Mesothelial cell of epicardium (in vitro differentiated cells): ENCODE results near the gene PCA3. TPM values are rescaled to one million over a fixed set of nuclear protein-coding genes. Genes with fewer than 3 reads are reported as not detected.

Source experiments
- DNase-seq, 2 experiments: peaks; one replicate each; pipeline ENCODE4 v3.0.0; 2021; ENCODE audit warnings: low spot score in 2 of 2; ENCODE audit not compliant: unreplicated experiment in 2 of 2
- H3K27ac Mint-ChIP-seq: 2 replicates; pipeline ENCODE4 v1.8.0; 2021; ENCODE audit warnings: mixed read lengths
- H3K27me3 Mint-ChIP-seq: 2 replicates; pipeline ENCODE4 v1.8.0; 2021; ENCODE audit warnings: low read depth, mixed read lengths
- H3K36me3 Mint-ChIP-seq: 2 replicates; pipeline ENCODE4 v1.8.0; 2021; ENCODE audit warnings: mixed read lengths
- H3K4me1 Mint-ChIP-seq: 2 replicates; pipeline ENCODE4 v1.8.0; 2021; ENCODE audit warnings: mixed read lengths
- H3K4me3 Mint-ChIP-seq: 2 replicates; pipeline ENCODE4 v1.8.0; 2021; ENCODE audit warnings: mild to moderate bottlenecking, moderate library complexity, mixed read lengths
- H3K9me3 Mint-ChIP-seq: 2 replicates; pipeline ENCODE4 v1.8.0; 2021; ENCODE audit warnings: mixed read lengths
- total RNA-seq: library from RNA; stranded (reverse); gene quantifications from 3 replicates; pipeline ENCODE4 v1.2.1, GENCODE V29; 2021
- TF ChIP-seq, protein P1 (sequence below): fragments of 200-600 bp; sonication (generic); IDR thresholded peaks from one replicate; pipeline ENCODE4 v1.5.0; 2021; ENCODE audit warnings: antibody characterized with exemption; ENCODE audit not compliant: unreplicated experiment

Gene PCA3
- total RNA-seq, 1 donor from 2014 or later: not detected

- Mint-ChIP-seq H3K27ac (peak overlapping the region; percentile 50), H3K4me3 (no peak overlapping the region), H3K27me3 (no peaks in the 10 kb centered on the region), H3K36me3 (no peaks in the 10 kb centered on the region), H3K4me1 (peaks cover 12% of the 10 kb centered on the region), H3K9me3 (no peaks in the 10 kb centered on the region)
- DNase-seq: no peak
- TF ChIP-seq, protein P1, sequence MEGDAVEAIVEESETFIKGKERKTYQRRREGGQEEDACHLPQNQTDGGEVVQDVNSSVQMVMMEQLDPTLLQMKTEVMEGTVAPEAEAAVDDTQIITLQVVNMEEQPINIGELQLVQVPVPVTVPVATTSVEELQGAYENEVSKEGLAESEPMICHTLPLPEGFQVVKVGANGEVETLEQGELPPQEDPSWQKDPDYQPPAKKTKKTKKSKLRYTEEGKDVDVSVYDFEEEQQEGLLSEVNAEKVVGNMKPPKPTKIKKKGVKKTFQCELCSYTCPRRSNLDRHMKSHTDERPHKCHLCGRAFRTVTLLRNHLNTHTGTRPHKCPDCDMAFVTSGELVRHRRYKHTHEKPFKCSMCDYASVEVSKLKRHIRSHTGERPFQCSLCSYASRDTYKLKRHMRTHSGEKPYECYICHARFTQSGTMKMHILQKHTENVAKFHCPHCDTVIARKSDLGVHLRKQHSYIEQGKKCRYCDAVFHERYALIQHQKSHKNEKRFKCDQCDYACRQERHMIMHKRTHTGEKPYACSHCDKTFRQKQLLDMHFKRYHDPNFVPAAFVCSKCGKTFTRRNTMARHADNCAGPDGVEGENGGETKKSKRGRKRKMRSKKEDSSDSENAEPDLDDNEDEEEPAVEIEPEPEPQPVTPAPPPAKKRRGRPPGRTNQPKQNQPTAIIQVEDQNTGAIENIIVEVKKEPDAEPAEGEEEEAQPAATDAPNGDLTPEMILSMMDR: no peak
Measured at GRCh38 chr9:76772686-76773445, 8.6 kb downstream of the PCA3 start.

DNA sequence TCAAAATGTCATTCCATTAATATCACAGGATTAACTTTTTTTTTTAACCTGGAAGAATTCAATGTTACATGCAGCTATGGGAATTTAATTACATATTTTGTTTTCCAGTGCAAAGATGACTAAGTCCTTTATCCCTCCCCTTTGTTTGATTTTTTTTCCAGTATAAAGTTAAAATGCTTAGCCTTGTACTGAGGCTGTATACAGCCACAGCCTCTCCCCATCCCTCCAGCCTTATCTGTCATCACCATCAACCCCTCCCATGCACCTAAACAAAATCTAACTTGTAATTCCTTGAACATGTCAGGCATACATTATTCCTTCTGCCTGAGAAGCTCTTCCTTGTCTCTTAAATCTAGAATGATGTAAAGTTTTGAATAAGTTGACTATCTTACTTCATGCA lies 20.6 kb downstream of the PCA3 start:
- Mint-ChIP-seq H3K27me3 (peaks cover 2% of the 10 kb centered on the region), H3K9me3 (no peaks in the 10 kb centered on the region), H3K4me3 (no peak overlapping the region), H3K27ac (no peak overlapping the region), H3K4me1 (peaks cover 3% of the 10 kb centered on the region), H3K36me3 (no peaks in the 10 kb centered on the region)
- DNase-seq: no peak
- TF ChIP-seq, protein P1: no peak

DNA sequence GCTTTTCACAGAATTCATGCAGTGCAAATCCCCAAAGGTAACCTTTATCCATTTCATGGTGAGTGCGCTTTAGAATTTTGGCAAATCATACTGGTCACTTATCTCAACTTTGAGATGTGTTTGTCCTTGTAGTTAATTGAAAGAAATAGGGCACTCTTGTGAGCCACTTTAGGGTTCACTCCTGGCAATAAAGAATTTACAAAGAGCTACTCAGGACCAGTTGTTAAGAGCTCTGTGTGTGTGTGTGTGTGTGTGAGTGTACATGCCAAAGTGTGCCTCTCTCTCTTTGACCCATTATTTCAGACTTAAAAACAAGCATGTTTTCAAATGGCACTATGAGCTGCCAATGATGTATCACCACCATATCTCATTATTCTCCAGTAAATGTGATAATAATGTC lies 21.3 kb downstream of the PCA3 start:
- TF ChIP-seq, protein P1: no peak
- Mint-ChIP-seq H3K36me3 (no peaks in the 10 kb centered on the region), H3K4me1 (peaks cover 3% of the 10 kb centered on the region), H3K4me3 (no peak overlapping the region), H3K27ac (no peak overlapping the region), H3K27me3 (peaks cover 2% of the 10 kb centered on the region), H3K9me3 (no peaks in the 10 kb centered on the region)
- DNase-seq: no peak

- no peak for DNase-seq
- no peaks in the 10 kb centered on the region for H3K36me3 Mint-ChIP-seq
- H3K9me3 Mint-ChIP-seq: no peaks in the 10 kb centered on the region
- H3K27me3 Mint-ChIP-seq: no peaks in the 10 kb centered on the region
- H3K27ac Mint-ChIP-seq: no peak overlapping the region
- H3K4me3 Mint-ChIP-seq: no peak overlapping the region
- peaks cover 3% of the 10 kb centered on the region for H3K4me1 Mint-ChIP-seq
- TF ChIP-seq, protein P1: no peak
Measured at GRCh38 chr9:76787677-76788076, 23.4 kb downstream of the PCA3 start.

DNA sequence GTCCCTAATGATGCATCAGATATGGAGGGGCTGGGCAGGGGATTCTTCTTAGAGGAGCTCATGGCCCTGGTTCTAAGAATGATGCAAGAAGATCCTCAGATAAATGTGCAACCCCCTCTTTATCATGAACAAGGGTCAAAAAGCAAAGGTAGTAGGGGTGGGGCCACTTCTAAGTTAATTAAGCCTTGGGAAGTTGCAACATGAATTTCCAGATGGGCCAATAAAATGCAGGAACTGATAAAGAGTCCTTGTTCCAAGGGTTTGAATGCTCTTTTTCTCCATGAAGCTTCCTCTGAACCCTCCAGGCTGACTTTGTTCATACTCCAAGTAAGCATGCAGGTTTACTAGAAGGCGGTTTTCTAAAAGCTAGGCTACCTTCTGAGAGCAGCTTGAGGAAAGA lies 25.6 kb downstream of the PCA3 start:
- Mint-ChIP-seq H3K4me3 (no peak overlapping the region), H3K27ac (no peak overlapping the region), H3K27me3 (no peaks in the 10 kb centered on the region), H3K9me3 (no peaks in the 10 kb centered on the region), H3K4me1 (peaks cover 3% of the 10 kb centered on the region), H3K36me3 (no peaks in the 10 kb centered on the region)
- DNase-seq: no peak
- TF ChIP-seq, protein P1: no peak
